GM21515 (cell line): ENCODE measurements around the gene DCC.

Experiments used
- ATAC-seq: cut with Tn5 transposase; IDR thresholded peaks from one replicate; pipeline ENCODE4 v1.9.1; 2021; ENCODE audit not compliant: unreplicated experiment

Gene DCC

GRCh38 chr18:53360501-53361443, 1020.8 kb downstream of the DCC start:
- ATAC-seq: no peak

DNA sequence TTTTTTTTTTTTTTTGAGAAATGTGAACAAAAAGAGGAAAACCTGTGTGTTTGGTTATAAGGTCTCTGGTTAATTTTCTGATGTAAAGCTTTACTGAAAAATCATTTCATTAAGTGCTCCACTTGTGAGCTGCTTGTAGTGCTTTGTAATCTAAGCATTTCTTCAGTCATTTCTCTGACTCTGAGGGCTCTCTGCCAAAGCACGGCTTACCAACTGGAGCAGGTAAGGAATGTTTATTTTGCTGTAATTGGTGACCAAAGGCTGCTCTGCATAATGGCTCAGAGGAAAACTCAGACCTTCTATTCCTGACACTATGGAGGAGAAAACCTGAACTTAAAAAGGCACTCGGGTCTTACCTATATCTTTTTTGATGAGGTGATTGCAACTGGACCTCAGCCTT, 1035.6 kb downstream of the DCC start:
- ATAC-seq: no peak

- ATAC-seq: peak; percentile 74
Observed at GRCh38 chr18:53380063-53380639, 1040.2 kb downstream of the DCC start.

GRCh38 chr18:53382870-53383269, 1042.9 kb downstream of the DCC start:
- no peak for ATAC-seq

GRCh38 chr18:53385889-53386288, 1045.9 kb downstream of the DCC start:
- no peak for ATAC-seq

GRCh38 chr18:53387581-53387980, 1047.6 kb downstream of the DCC start:
- ATAC-seq: no peak

DNA sequence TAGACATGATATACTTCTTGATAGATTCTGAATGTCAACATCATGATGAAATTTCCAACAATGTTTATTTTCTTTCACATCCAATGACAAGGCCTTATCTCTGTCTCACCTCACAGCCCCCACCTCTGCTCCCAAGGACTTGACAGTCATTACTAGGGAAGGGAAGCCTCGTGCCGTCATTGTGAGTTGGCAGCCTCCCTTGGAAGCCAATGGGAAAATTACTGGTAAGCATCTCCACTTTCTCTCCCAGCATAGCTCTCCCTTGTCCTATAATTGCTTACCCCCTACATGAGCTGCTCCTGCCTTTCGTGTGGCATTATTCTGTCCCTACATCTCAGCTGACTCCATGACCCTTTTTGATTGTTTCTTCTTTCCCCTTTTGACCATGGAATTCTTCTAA, 1062.7 kb downstream of the DCC start:
- ATAC-seq: no peak

GRCh38 chr18:53408271-53408670, 1068.3 kb downstream of the DCC start:
- no peak for ATAC-seq

DNA sequence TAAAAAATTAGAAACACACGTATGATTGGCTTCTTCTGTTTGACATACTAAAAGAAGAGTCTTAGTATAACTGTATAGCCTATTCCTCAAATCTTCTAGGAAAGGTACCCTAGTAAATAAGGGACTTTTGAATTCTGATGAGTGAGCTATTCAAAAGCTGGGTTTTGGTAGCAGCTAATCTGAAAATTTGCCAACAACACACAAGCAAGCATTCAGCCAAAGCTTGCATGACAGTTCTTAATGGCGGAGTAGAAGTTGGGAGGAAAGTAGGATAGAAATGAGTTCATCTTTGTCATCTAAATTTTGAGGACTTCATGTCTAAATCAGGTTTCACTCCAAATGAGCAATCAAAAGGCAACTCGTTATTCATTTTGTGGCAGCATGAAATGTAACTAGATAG, 1071.5 kb downstream of the DCC start:
- ATAC-seq: no peak

GRCh38 chr18:53417003-53417402, 1077.0 kb downstream of the DCC start:
- ATAC-seq: no peak

DNA sequence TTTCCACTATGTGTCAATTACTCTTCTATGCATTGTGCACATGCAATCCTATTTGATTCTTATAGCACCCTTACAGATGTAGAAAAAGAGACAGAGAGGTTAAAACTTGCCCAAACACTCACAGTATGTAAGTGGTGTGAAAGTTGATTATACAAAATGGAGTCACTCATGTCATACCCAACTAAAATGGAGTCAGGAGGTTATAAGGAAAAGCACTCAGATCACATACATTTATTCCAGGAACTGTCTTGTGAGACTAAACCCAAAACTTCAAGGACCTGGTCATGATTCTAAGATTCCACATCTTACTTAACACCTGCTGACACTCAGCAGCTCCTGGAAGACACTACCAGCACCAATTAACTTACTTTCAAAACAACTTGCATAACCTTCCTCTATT, 1081.9 kb downstream of the DCC start:
- ATAC-seq: no peak

GRCh38 chr18:53422896-53423295, 1082.9 kb downstream of the DCC start:
- no peak for ATAC-seq

DNA sequence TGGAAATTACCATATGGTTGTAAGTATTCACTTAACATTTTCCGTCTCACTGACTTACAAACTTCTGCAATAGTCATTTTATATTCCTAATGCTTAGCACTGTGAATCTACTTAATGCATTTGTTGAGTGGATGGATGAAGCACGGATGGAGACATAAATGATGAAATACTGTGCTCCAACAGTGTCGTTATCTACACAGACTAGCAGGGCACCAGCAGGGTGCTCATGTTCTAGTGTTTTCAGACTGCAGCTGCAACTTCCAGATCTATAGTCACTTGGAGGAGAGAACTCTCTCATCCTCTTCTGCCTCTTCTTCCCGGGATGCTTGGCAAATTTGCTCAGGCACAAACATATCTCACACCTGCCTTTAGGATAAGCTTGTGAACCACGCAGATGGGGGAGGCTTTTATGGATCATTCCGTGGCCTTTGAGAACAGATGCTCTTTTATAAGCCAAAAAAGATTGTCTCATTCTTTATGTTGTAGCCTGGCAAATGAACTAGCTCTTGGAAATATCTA, 1086.7 kb downstream of the DCC start:
- ATAC-seq: no peak

GRCh38 chr18:53441761-53442414, 1101.9 kb downstream of the DCC start:
- ATAC-seq: no peak

DNA sequence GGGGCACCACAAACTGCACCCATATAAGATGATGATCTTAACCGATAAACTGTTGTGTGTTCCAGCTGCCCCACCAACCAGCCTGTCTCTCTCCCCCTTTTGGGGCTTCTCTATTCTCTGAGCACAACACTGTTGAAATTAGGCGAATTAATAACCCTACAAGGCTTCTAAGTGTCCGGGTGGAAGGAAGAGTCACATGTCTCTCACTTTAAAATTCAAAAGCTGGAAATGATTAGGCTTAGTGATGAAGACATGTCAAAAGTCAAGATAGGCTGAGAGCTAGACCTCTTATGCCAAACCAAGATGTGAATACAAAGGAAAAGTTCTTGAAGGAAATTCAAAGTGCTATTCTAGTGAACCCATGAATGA, 1102.4 kb downstream of the DCC start:
- no peak for ATAC-seq

DNA sequence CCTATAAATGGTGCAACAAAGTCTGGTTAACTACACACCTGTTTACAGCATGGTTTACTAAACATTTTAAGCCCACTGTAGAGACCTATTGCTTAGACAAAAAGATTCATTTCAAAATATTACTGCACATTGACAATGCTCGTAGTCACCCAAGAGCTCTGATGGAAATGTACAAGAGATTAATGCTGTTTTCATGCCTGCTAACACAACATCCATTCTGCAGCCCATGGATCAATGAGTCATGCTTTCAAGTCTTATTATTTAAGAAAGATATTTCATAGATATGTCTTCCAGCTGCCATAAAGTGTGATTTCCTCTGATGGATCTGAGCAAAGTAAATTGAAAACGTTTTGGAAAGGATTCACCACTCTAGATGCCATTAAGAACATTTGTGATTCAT, 1103.3 kb downstream of the DCC start:
- no peak for ATAC-seq

DNA sequence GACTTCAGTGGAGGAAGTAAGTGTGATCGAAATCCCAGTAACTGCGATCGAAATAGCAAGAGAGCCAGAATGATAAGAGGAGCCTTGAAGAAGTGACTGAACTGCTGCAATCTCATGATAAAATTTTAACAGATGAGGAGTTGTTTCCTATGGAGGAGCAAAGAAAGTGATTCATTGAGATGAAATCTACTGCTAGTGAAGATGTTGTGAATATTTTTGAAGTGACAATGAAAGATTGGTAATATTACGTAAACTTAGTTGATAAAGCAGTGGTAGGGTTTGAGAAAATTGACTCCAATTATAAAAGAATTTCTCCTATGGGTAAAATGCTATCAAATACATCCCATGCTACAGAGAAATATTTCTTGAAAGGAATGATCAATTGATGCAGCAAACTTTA, 1103.8 kb downstream of the DCC start:
- ATAC-seq: no peak

- no peak for ATAC-seq
Observed at GRCh38 chr18:53451902-53452301, 1111.9 kb downstream of the DCC start.

DNA sequence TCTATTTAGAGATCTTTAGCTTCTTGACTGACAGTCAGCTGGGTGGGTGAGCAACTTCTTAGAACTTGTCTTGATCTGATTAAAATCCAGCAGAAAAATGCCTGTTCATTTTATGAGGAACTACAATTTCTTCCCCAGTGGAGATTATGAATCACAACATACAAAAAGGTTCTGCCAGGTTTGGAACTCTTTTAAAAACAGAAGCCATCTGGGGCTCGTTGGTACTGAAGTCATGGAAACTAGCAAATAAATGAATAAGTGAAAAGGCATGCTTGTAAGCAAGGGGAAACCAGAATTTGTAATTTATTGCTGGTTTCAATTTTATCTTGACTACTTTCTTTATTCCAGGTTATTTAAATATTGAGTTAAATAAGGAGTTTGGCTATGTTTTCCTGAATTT, 1117.1 kb downstream of the DCC start:
- no peak for ATAC-seq

DNA sequence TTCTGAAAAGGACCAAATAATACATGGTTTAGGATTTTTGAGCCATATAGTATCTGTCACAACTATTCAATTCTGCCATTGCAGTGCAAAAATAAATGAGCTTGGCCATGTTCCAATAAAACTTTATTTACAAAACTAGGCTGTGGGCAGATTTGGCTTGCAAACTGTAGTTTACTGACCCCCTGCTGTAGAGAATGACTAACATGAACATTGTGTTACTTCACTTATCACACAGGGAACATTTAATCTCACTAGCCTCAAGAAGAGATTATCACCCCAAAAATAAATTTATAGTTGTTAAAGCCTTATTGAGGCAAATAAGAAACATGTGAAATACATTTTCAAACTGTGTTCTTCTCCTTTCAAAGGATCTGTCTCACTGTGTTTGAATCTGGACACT, 1118.3 kb downstream of the DCC start:
- ATAC-seq: no peak

DNA sequence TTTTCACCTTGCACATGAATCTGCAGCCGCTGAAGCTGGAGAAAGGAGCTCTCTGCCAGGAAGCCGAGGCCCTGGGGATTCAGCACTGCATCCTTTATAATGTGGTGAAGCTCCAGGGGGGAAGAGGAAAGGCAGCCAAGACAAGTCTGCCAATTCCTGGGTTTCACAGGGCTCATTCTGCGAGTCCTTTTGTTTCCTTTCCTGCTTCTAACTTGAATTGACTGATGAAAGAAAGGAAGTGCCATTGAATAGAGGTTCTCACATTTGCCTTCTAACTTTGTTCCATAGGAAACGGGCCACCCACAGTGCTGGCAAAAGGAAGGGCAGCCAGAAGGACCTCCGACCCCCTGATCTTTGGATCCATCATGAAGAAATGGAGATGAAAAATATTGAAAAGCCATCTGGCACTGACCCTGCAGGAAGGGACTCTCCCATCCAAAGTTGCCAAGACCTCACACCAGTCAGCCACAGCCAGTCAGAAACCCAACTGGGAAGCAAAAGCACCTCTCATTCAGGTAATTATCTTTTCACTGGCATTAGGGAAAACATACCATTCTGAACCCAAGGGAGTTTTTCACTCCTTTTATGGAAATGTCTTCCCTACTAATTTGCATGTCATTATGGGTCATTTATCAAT, 1119.1 kb downstream of the DCC start:
- no peak for ATAC-seq
